ENCODE results near the gene FAF1. TPM values are rescaled to one million over a fixed set of nuclear protein-coding genes. Genes with fewer than 3 reads are reported as not detected.

FAF1 gene
- total RNA-seq, 1 experiment from 2014 or later: 109 TPM

DNA sequence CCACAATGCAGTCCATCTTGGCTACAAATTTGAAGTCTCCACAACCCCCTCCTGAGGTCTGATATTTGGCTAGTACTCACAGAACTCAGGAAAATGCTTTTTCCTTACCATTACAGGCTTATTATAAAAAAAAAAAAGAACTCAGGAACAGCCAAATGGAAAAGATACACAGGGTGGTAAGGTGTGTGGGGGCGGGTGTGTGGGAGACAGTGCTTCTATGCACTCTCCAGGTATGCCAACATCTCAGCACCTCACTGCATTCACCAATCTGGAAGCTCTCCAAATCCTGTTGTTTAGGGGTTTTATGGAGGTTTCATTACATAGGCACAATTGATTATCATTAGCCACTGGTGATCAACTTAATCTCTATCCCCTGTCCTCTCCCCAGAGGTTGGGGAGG lies 126.9 kb downstream of the FAF1 start:
- intact Hi-C loops (cut with micrococcal nuclease; ENCODE audit: unreplicated experiment): no loop called here
- ChIA-PET CTCF (no interaction called here), POLR2A (ENCODE audit: low non-redundant PET) (no interaction called here)
- no peak for TF ChIP-seq CTCF (conservative IDR thresholded peaks at IDR 0.05; ENCODE audit: low read depth, low read length)
- TF ChIP-seq EZH2 (IDR thresholded peaks at IDR 0.05; ENCODE audit: borderline replicate concordance, low read depth, low read length, poor library complexity, severe bottlenecking): no peak
- Histone ChIP-seq H3K4me1 (ENCODE audit: insufficient read depth, low read length, poor library complexity, severe bottlenecking) (no peaks in the 10 kb centered on the region), H3K9me3 (ENCODE audit: low read depth, low read length, poor library complexity, severe bottlenecking) (peaks cover 20% of the 10 kb centered on the region), H3K27ac (ENCODE audit: low read depth, low read length, poor library complexity, severe bottlenecking) (no peak overlapping the region), H3K4me3 (ENCODE audit: low read depth, low read length, poor library complexity, severe bottlenecking) (no peak overlapping the region), H3K36me3 (ENCODE audit: insufficient read depth, low read length, poor library complexity, severe bottlenecking) (no peaks in the 10 kb centered on the region), H3K27me3 (replicated peaks; ENCODE audit: insufficient read depth, low read depth, low read length, poor library complexity) (no peaks in the 10 kb centered on the region)
- BruUV-seq (replicated peaks): no TSS peak
- DNase-seq (ENCODE audit: low spot score): no peak

DNA sequence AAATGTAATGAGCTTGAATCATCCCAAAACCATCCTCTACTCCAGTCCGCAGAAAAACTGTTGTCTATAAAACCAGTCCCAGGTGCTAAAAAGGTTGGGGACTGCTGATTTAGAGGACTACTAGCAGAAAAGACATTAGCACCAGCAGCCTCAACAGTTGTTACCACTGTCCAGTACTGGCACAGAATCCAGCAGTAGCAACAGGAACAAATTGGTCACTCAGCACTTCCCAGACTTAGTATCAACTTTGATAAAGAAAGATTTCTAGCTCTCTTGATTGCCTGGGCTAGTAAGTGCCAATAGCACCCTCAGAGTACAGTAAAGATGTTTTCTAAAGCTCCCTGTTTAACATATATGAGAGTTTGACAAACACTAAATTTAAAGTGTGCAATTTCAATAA lies 127.9 kb downstream of the FAF1 start:
- no TSS peak for BruUV-seq (replicated peaks)
- no peak for DNase-seq (ENCODE audit: low spot score)
- ChIA-PET POLR2A (ENCODE audit: low non-redundant PET) (no interaction called here), CTCF (no interaction called here)
- no peaks in the 10 kb centered on the region for H3K36me3 ChIP-seq (ENCODE audit: insufficient read depth, low read length, poor library complexity, severe bottlenecking)
- TF ChIP-seq EZH2 (IDR thresholded peaks at IDR 0.05; ENCODE audit: borderline replicate concordance, low read depth, low read length, poor library complexity, severe bottlenecking) (no peak), CTCF (conservative IDR thresholded peaks at IDR 0.05; ENCODE audit: low read depth, low read length) (no peak)
- peaks cover 20% of the 10 kb centered on the region for H3K9me3 ChIP-seq (ENCODE audit: low read depth, low read length, poor library complexity, severe bottlenecking)
- no peak overlapping the region for H3K27ac ChIP-seq (ENCODE audit: low read depth, low read length, poor library complexity, severe bottlenecking)
- H3K4me1 ChIP-seq (ENCODE audit: insufficient read depth, low read length, poor library complexity, severe bottlenecking): no peaks in the 10 kb centered on the region
- no peak overlapping the region for H3K4me3 ChIP-seq (ENCODE audit: low read depth, low read length, poor library complexity, severe bottlenecking)
- no peaks in the 10 kb centered on the region for H3K27me3 ChIP-seq (replicated peaks; ENCODE audit: insufficient read depth, low read depth, low read length, poor library complexity)
- intact Hi-C loops (cut with micrococcal nuclease; ENCODE audit: unreplicated experiment): no loop called here

GRCh38 chr1:50831300-50832061 lies 128.6 kb downstream of the FAF1 start:
- H3K27me3 ChIP-seq (replicated peaks; ENCODE audit: insufficient read depth, low read depth, low read length, poor library complexity): no peaks in the 10 kb centered on the region
- intact Hi-C loops (cut with micrococcal nuclease; ENCODE audit: unreplicated experiment): no loop called here
- H3K4me3 ChIP-seq (ENCODE audit: low read depth, low read length, poor library complexity, severe bottlenecking): no peak overlapping the region
- no peaks in the 10 kb centered on the region for H3K4me1 ChIP-seq (ENCODE audit: insufficient read depth, low read length, poor library complexity, severe bottlenecking)
- no TSS peak for BruUV-seq (replicated peaks)
- no peak overlapping the region for H3K27ac ChIP-seq (ENCODE audit: low read depth, low read length, poor library complexity, severe bottlenecking)
- H3K9me3 ChIP-seq (ENCODE audit: low read depth, low read length, poor library complexity, severe bottlenecking): peaks cover 18% of the 10 kb centered on the region
- TF ChIP-seq EZH2 (IDR thresholded peaks at IDR 0.05; ENCODE audit: borderline replicate concordance, low read depth, low read length, poor library complexity, severe bottlenecking) (no peak), CTCF (conservative IDR thresholded peaks at IDR 0.05; ENCODE audit: low read depth, low read length) (no peak)
- CTCF ChIA-PET: no interaction called here
- no peak for DNase-seq (ENCODE audit: low spot score)
- H3K36me3 ChIP-seq (ENCODE audit: insufficient read depth, low read length, poor library complexity, severe bottlenecking): no peaks in the 10 kb centered on the region
- POLR2A ChIA-PET (ENCODE audit: low non-redundant PET): no interaction called here
